GM21737 (cell line): Measurements from ENCODE around the gene TRPM6.
"Not testable (repeated sequence)": the region's sequence is repeated elsewhere in the genome, so short reads cannot be mapped to it uniquely, and the experiment has no call there.

Source experiments
- ATAC-seq: cut with Tn5 transposase; IDR thresholded peaks from one replicate; pipeline ENCODE4 v1.9.1; 2021; ENCODE audit warnings: mild to moderate bottlenecking, moderate library complexity; ENCODE audit not compliant: unreplicated experiment

TRPM6 gene

GRCh38 chr9:74858751-74859414 is 28.8 kb downstream of the TRPM6 start:
- ATAC-seq = no peak

- ATAC-seq = no peak
These were observed 30.7 kb downstream of the TRPM6 start for GRCh38 chr9:74856989-74857388.

- ATAC-seq = no peak
These were observed 32.6 kb downstream of the TRPM6 start for GRCh38 chr9:74855072-74855471.

GRCh38 chr9:74853024-74853423 is 34.7 kb downstream of the TRPM6 start:
- not testable (repeated sequence) for ATAC-seq

GRCh38 chr9:74848153-74848525 is 39.6 kb downstream of the TRPM6 start:
- ATAC-seq = no peak

DNA sequence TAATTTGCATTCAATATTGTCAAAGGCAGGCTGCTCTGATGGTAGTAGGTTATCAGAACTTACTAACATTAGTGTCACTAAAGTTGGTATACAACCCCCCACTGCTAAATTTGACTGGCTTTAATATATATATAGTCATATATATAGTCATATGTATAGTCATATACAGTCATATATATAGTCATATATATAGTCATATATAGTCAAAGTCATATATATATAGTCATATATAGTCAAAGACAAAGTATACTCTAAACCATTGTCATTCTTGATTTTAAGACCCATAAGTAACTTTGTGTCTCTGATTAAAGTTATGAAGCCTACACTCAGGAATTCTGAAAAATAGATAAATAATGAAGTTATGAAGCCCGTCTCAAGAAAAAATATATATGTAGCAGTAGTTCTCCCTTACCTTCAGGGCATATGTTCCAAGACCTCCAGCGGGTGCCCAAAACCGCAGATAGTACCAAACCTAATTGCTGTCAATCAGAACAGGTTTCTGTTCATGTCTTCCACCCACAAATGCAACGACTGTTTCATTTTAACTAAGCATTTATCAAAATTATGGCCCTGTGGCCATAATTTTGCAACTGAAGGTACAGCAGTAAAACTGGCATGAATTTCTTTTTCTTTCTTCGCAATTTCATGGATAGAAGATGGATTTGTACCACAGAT is 40.1 kb downstream of the TRPM6 start:
- no peak for ATAC-seq

DNA sequence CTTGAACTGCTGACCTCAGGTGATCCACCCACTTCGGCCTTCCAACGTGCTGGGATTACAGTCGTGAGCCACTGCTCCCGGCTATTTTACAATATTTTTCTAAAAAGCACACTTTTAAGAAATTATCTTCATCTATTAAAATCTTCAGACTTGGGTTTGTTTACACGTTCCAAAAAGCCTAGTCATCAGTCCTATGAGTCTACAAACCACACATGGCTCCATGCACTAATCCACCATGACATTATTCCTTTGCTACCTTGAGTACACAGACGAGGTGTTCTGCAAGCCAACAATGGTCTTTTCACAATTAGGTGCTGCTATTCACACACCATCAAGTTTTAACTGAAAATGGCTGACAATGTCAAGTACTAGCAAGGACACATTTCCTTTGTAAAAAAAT is 41.0 kb downstream of the TRPM6 start:
- ATAC-seq = no peak

DNA sequence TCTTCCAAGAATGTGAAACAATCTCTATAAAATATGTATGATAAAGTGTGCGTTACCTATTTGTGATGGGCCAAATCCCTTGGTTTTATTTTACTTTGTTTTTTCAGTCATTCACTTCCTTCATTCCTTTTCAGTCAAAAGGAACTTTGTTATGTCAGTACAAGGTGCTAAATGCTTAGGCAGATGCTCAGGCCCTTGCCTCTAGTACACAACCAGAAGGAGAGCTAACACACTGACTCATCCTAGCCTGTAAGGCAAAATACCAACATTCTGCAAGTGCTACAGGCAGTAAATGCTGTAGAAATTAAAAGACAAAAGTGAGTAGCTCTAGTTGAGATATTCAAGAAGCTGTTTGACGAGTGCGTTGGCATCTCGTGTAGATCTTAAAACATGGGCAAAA is 49.4 kb downstream of the TRPM6 start:
- no peak for ATAC-seq

GRCh38 chr9:74824654-74825053 is 63.1 kb downstream of the TRPM6 start:
- no peak for ATAC-seq

- no peak for ATAC-seq
These were observed 66.1 kb downstream of the TRPM6 start for GRCh38 chr9:74821636-74822035.

GRCh38 chr9:74817816-74818215 is 69.9 kb downstream of the TRPM6 start:
- ATAC-seq = no peak

DNA sequence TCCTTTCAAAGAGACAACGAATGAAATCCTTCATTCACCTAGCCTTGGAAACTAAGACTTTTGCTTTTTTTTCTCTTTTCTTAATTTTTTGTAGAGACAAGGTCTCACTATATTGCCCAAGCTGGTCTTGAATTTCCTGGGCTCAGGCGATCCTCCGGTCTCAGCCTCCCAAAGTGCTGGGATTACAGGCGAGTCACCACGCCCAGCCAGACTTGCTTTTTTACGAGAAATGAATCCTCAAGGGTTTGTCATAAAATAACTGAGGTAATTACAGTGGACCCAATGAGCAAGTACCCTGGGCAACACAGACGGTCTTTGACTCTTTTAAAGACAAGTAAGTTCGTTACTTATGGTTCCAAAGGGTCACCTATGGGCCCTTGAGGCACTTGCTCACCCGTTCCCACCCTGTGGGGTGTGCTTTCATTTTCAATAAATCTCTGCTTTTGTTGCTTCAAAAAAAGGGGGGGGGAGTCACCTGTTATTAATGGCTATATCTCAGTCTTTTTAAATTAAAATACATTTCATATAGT is 70.4 kb downstream of the TRPM6 start:
- no peak for ATAC-seq

DNA sequence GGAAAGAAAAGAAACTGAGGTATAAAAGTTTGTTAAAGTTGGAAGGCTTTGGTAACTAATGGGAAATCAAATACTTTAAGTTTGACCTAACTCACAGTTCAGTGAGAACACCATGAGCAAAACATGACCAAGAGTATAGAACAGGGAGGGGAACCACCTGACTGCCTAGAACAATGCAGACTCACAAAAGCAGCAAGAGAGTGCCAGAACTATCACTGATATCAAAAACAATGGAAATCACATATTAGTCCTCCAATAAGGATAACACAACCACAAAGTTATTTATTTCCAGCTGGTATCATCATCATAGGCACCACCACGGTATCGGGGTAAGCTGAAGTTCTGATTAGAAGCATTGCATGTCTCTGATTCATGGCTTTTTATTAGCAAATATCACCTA is 77.5 kb downstream of the TRPM6 start:
- no peak for ATAC-seq

- no peak for ATAC-seq
These were observed 83.7 kb downstream of the TRPM6 start for GRCh38 chr9:74804018-74804385.

GRCh38 chr9:74803376-74804017 is 84.2 kb downstream of the TRPM6 start:
- ATAC-seq = no peak

- ATAC-seq = no peak
These were observed 87.5 kb downstream of the TRPM6 start for GRCh38 chr9:74800226-74800625.

DNA sequence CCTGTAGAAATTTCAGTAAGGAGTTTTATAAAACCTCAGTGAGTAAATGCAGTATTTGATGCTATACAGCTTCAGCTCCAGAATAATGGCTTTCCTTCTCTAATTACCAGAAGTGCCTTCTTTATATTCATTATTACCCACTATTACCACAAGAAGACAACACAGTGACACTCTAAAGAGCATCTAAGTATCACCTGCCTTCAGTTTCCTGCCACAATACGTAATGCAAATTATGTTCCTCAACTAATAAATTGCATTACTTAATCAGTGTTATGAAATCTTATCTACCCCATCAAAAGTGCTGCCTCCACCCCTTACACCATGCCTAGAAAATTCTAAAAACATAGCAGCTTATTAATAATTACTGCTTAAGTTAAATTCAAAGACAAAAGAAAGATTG is 91.9 kb downstream of the TRPM6 start:
- ATAC-seq = no peak

GRCh38 chr9:74795081-74795480 is 92.6 kb downstream of the TRPM6 start:
- ATAC-seq = no peak

GRCh38 chr9:74784506-74784905 is 103.2 kb downstream of the TRPM6 start:
- ATAC-seq = no peak

GRCh38 chr9:74783408-74783807 is 104.3 kb downstream of the TRPM6 start:
- no peak for ATAC-seq

DNA sequence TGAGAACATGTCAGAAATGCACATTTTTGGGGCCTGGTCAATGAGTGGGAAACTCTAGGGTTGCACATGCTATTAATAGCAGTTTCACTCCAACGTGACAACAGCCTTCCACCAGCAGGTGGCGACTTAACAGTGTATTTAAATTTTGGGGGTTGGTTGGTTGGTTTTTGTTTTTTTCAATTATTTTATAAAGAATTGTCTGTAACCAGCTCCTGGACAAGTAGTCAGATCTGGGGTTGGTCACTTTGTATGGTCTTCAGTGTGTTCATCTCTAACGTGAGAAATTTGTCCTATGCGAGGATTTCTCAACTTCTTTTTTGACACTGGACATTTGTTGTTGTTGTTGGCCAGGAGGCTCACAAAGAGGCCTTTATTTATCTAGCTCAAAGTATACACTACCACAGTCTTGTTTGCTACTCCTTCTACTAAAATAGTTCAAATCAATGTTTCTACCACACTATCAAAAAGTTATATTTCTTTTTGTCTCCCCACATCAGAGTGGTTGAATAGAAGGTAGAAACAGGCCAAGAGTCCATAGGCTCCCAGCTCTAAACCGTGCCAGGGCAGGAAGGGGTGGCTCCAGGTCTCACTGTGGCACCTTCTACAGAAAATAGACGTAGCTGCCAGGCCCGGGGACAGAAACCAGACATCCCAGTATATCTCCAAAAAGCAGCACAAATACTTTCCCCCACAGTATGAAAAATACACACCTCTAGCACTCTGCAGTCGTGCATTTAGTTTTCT is 110.4 kb downstream of the TRPM6 start:
- peak; percentile 57 for ATAC-seq
